K562 (cell line): Measurements from ENCODE around the gene AMZ2. TPM values are rescaled to one million over a fixed set of nuclear protein-coding genes. Genes with fewer than 3 reads are reported as not detected.
A peak's percentile ranks its signal among the peaks of the same experiment; 100 is the strongest.

ENCODE experiments used
- CBFA2T2 ChIP-seq: fragments of 450-650 bp; conservative IDR thresholded peaks from 2 replicates; pipeline ENCODE4 v1.6.1; 2017; ENCODE audit warnings: mild to moderate bottlenecking
- CEBPB ChIP-seq: fragments of 450-650 bp; IDR thresholded peaks from 2 replicates; pipeline ENCODE4 v1.6.1; 2016; ENCODE audit warnings: missing genetic modification characterization, missing compliant biosample characterization
- DPF2 ChIP-seq: fragments of 450-650 bp; IDR thresholded peaks from 2 replicates; pipeline ENCODE4 v1.6.1; 2016
- NONO ChIP-seq, 2 experiments: fragments of 200-400 bp in 1 of 2; fragments of 450-650 bp in 1 of 2; formaldehyde crosslinking in 1 of 2; IDR thresholded peaks; 2 replicates each; pipeline ENCODE4 v1.6.1; 2017; ENCODE audit warnings: low read depth in 2 of 2, mild to moderate bottlenecking in 2 of 2, moderate library complexity in 2 of 2, low read length in 1 of 2
- RHOXF2B ChIP-seq: fragments of 250-450 bp; sonication (Bioruptor Pico); conservative IDR thresholded peaks from 2 replicates; pipeline ENCODE4 v1.5.1; 2021
- polyA plus RNA-seq, 8 experiments: library from polyadenylated mRNA; depleted of rRNA in 4 of 8; stranded (reverse) in 5 of 8; unstranded in 3 of 8; fragments of >200 nt; fragmentation: Nextera tagmentation in 2 of 8; fragmentation: Illumina TruSeq in 1 of 8; extraction: Ambion mirVana in 2 of 8; extraction: Trizol in 1 of 8; gene quantifications; 2 replicates each; pipeline versions ENCODE4 v1.2.1 to v1.2.3, GENCODE V29; 2011 to 2014; ENCODE audit warnings: inconsistent platforms in 1 of 8, missing spikeins in 1 of 8
- total RNA-seq, 7 experiments: library from RNA; depleted of rRNA in 6 of 7; stranded (reverse); fragments of >200 nt in 6 of 7; fragmentation: Illumina TruSeq in 2 of 7; extraction: Trizol in 2 of 7; gene quantifications; 2 replicates each; pipeline versions ENCODE4 v1.2.1 to v1.2.3, GENCODE V29; 2011 to 2021; ENCODE audit warnings: low replicate concordance in 1 of 7
- TF ChIP-seq, protein P1 (sequence below): sonication (generic); formaldehyde crosslinking; IDR thresholded peaks from 2 replicates; pipeline ENCODE4 v1.8.1; 2023; ENCODE audit warnings: mild to moderate bottlenecking, missing genetic modification reagents
- TF ChIP-seq, protein P2 (sequence below), 2 experiments: fragments of 450-650 bp; IDR thresholded peaks; 2 replicates each; pipeline ENCODE4 v1.6.1; 2016; ENCODE audit warnings: mild to moderate bottlenecking in 2 of 2, borderline replicate concordance in 1 of 2, low read depth in 1 of 2, moderate library complexity in 1 of 2
- TF ChIP-seq, protein P3 (sequence below): fragments of 250-450 bp; sonication (Bioruptor Pico); IDR thresholded peaks from 2 replicates; pipeline ENCODE4 v1.5.0; 2020; ENCODE audit warnings: mild to moderate bottlenecking, borderline replicate concordance
- TF ChIP-seq, protein P4 (sequence below): sonication (generic); formaldehyde crosslinking; IDR thresholded peaks from 2 replicates; pipeline ENCODE4 v1.8.0; 2023; ENCODE audit warnings: mild to moderate bottlenecking, missing genetic modification reagents

AMZ2 gene
- total and polyA plus RNA-seq, 9 of the 15 experiments (the other 6 are each of a cell fraction or from before 2014, with no cell fraction given), result 22.6 to 92.2 (median 52.6) TPM

DNA sequence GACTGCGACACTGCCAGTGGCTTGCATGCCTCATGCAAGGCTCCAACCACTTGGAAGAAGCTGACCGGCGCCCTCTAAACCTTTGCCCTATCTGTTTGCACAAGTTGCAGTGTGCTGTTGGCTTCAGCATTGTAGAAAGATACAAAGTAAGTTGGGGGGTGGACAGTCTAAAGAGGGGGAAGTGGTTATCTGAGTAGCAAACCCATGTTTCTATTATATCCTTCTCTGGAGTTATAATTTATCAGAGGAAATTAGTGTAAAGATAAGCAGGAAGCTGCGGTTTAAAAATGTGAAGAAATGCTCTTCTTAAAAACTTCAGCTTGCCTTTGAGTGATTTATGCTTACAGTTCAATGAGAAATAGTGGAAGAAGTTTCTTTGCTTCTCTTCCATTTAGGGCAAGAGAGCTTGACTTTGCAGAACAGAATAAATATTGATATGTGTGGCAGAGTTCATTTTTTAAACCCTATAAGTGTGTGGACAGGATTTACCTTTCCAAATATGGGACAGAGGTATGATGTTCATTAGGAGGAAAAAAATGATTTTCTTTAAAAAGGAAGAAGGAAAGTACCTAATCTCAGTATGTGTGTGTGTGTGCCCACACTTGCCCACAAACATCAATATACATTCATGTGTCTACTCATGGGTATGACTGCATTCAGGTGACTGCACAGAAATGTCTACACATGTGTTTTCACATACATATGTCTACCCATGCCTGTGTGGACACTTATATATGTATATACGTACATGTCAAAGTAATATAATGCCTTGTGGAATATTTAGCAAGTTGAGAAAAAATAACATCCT, 8.1 kb downstream of the AMZ2 start (continued):
- TF ChIP-seq CBFA2T2 (peak; percentile 55), RHOXF2B (CRISPR knock-in tag) (no peak), CEBPB (tag) (0 out of 2 replicates have a peak, but pooled peaks have one; percentile 25), NONO (IDR thresholded peaks at IDR 0.05; ENCODE audit: low read depth in 2 of 2, low read length in 1 of 2) (no peak), DPF2 (peak; percentile 65)
- TF ChIP-seq, protein P1, sequence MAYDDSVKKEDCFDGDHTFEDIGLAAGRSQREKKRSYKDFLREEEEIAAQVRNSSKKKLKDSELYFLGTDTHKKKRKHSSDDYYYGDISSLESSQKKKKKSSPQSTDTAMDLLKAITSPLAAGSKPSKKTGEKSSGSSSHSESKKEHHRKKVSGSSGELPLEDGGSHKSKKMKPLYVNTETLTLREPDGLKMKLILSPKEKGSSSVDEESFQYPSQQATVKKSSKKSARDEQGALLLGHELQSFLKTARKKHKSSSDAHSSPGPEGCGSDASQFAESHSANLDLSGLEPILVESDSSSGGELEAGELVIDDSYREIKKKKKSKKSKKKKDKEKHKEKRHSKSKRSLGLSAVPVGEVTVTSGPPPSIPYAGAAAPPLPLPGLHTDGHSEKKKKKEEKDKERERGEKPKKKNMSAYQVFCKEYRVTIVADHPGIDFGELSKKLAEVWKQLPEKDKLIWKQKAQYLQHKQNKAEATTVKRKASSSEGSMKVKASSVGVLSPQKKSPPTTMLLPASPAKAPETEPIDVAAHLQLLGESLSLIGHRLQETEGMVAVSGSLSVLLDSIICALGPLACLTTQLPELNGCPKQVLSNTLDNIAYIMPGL (CRISPR knock-in tag), result no peak
- TF ChIP-seq, protein P2, sequence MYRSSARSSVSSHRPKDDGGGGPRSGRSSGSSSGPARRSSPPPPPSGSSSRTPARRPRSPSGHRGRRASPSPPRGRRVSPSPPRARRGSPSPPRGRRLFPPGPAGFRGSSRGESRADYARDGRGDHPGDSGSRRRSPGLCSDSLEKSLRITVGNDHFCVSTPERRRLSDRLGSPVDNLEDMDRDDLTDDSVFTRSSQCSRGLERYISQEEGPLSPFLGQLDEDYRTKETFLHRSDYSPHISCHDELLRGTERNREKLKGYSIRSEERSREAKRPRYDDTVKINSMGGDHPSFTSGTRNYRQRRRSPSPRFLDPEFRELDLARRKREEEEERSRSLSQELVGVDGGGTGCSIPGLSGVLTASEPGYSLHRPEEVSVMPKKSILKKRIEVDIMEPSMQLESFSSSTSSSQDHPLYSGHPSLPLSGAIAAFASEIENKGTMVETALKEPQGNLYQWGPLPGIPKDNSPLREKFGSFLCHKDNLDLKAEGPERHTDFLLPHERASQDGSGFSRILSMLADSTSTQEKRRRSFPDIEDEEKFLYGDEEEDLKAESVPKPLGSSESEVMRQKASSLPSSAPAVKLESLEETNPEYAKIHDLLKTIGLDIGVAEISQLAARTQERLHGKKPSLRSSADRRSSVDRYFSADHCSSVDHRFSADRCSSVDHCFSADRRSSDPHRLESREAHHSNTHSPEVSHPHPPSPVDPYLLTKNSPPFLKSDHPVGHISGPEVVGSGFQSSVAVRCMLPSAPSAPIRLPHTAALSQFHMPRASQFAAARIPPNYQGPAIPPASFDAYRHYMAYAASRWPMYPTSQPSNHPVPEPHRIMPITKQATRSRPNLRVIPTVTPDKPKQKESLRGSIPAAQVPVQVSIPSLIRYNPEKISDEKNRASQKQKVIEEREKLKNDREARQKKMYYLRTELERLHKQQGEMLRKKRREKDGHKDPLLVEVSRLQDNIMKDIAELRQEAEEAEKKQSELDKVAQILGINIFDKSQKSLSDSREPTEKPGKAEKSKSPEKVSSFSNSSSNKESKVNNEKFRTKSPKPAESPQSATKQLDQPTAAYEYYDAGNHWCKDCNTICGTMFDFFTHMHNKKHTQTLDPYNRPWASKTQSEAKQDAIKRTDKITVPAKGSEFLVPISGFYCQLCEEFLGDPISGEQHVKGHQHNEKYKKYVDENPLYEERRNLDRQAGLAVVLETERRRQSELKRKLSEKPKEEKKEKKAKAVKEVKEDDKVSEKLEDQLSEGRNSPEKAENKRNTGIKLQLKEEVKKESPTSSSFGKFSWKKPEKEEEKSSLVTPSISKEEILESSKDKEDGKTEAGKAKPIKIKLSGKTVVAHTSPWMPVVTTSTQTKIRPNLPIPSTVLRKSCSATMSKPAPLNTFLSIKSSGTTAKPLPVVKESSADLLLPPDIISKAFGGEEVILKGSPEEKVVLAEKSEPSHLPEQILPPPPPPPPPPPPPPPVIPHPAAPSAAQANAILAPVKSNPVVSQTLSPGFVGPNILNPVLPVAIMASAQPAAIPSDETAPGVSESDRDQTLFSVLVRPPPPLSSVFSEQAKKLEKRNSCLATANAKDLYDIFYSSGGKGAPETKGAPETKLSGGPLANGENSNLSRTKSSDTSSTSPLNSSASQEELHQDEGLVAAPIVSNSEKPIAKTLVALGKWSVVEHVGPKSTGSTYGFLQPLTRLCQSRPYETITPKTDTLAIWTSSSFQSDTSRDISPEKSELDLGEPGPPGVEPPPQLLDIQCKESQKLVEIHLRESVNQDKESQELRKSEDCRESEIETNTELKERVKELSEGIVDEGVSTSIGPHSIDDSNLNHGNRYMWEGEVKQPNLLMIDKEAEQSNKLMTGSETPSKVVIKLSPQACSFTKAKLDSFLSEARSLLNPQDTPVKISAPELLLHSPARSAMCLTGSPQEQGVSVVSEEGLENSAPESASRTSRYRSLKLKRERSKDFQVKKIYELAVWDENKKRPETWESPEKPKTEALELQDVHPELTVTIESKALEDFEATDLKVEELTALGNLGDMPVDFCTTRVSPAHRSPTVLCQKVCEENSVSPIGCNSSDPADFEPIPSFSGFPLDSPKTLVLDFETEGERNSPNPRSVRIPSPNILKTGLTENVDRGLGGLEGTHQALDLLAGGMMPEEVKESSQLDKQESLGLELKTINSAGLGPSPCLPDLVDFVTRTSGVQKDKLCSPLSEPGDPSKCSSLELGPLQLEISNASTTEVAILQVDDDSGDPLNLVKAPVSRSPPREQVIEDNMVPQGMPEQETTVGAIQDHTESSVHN (IDR thresholded peaks at IDR 0.05; ENCODE audit: borderline replicate concordance in 1 of 2, low read depth in 1 of 2), result no peak
- TF ChIP-seq, protein P3, sequence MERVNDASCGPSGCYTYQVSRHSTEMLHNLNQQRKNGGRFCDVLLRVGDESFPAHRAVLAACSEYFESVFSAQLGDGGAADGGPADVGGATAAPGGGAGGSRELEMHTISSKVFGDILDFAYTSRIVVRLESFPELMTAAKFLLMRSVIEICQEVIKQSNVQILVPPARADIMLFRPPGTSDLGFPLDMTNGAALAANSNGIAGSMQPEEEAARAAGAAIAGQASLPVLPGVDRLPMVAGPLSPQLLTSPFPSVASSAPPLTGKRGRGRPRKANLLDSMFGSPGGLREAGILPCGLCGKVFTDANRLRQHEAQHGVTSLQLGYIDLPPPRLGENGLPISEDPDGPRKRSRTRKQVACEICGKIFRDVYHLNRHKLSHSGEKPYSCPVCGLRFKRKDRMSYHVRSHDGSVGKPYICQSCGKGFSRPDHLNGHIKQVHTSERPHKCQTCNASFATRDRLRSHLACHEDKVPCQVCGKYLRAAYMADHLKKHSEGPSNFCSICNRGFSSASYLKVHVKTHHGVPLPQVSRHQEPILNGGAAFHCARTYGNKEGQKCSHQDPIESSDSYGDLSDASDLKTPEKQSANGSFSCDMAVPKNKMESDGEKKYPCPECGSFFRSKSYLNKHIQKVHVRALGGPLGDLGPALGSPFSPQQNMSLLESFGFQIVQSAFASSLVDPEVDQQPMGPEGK (CRISPR knock-in tag), result no peak
- TF ChIP-seq, protein P4, sequence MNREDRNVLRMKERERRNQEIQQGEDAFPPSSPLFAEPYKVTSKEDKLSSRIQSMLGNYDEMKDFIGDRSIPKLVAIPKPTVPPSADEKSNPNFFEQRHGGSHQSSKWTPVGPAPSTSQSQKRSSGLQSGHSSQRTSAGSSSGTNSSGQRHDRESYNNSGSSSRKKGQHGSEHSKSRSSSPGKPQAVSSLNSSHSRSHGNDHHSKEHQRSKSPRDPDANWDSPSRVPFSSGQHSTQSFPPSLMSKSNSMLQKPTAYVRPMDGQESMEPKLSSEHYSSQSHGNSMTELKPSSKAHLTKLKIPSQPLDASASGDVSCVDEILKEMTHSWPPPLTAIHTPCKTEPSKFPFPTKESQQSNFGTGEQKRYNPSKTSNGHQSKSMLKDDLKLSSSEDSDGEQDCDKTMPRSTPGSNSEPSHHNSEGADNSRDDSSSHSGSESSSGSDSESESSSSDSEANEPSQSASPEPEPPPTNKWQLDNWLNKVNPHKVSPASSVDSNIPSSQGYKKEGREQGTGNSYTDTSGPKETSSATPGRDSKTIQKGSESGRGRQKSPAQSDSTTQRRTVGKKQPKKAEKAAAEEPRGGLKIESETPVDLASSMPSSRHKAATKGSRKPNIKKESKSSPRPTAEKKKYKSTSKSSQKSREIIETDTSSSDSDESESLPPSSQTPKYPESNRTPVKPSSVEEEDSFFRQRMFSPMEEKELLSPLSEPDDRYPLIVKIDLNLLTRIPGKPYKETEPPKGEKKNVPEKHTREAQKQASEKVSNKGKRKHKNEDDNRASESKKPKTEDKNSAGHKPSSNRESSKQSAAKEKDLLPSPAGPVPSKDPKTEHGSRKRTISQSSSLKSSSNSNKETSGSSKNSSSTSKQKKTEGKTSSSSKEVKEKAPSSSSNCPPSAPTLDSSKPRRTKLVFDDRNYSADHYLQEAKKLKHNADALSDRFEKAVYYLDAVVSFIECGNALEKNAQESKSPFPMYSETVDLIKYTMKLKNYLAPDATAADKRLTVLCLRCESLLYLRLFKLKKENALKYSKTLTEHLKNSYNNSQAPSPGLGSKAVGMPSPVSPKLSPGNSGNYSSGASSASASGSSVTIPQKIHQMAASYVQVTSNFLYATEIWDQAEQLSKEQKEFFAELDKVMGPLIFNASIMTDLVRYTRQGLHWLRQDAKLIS (CRISPR knock-in tag), result no peak
- TF ChIP-seq, all 486 proteins: peak for 36
